NCI-H1048 (cell line): ENCODE measurements around the gene TNS1.

Experiments
- DNase-seq: peaks from one replicate; lab custom pipeline; 2025; lab: John Stamatoyannopoulos, UW

TNS1 gene

DNA sequence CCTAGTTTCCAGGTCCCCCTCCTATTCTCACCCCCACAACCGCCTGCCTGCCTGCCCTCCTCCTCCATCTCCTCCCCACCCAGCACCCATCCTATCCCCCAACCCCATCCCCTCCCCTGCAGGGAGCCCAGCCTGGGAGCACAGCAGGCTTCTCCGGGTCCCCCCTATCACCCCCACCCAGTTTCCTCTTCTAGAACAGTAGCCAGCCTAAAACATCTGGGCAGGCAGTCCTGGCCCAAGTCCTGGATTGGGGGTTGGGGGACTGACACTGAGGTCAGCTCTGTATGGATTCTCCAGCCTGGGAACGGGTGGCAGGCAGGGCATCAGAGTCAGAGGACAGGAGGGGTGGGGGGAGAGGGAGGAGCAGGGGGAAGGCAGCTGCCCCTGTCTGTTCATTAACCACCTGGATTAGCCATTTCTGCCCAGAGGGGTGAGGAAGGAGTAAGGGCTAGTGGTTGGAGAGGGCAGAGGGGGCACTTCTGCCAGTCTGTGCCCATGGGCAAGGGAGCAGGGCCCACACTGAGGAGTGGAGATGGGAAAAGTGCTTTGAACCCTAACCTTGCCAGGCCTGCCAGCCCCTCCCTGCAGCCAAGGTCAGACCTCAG lies 60.0 kb downstream of the TNS1 start:
- DNase-seq = no peak

DNA sequence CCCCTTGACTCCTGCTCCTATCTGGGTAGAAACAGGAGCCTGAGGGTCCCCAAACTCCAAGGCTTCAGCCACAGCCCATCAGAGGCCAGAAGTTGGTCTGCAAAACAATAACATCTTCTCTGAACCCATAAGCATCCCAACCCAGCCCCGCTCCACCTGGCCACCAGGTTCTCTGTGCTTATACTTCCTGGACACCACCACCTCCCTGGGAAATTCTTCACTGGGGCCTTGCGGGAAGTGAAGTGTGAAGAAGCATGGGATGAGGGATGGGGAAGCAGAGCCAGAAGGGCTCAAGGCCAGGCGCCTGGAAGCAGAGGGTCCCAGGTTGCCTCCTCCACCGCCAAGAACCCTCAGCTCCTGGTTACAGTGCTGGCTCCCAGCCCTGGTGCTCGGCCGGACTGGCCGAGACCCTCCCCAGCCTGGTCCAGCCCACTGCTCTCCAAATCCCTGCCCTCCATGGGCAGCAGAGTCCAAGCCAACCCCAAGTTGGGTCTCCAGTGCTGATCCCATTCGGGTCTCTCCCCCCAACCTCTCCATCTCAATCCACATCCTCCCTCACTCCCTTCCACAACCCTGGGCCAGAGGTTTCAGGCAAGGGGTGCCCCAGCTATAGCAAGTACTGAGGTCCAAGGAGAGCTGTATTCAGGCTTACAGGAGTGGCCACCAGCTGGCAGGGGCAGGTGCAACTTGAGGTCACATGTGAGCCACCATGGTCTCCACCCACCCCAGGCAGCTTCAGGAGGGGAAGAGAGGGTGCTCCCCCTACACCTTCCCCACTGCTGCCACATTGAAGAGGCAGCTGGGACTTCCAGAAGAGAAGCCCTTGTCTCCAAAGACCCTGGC lies 60.7 kb downstream of the TNS1 start:
- DNase-seq = no peak

DNA sequence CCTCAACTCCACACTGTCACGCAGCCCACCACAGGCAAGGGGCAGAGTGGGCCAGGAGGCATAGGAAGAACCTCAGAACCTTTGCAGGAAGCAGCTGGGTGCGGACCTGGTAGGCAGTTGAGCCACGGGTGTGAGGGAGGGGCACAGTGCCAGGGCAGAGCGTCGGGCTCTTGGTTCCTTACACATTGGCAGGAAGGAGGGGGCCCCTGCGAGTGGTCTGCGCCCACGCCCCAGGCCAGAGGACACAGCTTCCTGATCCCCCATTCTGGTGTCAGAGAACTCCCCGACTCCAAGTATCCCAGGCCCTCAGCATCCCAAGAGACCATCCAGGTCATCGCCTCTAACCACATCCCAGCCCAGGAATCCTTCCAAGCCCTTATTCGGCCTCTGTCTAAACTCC lies 61.5 kb downstream of the TNS1 start:
- DNase-seq = no peak

DNA sequence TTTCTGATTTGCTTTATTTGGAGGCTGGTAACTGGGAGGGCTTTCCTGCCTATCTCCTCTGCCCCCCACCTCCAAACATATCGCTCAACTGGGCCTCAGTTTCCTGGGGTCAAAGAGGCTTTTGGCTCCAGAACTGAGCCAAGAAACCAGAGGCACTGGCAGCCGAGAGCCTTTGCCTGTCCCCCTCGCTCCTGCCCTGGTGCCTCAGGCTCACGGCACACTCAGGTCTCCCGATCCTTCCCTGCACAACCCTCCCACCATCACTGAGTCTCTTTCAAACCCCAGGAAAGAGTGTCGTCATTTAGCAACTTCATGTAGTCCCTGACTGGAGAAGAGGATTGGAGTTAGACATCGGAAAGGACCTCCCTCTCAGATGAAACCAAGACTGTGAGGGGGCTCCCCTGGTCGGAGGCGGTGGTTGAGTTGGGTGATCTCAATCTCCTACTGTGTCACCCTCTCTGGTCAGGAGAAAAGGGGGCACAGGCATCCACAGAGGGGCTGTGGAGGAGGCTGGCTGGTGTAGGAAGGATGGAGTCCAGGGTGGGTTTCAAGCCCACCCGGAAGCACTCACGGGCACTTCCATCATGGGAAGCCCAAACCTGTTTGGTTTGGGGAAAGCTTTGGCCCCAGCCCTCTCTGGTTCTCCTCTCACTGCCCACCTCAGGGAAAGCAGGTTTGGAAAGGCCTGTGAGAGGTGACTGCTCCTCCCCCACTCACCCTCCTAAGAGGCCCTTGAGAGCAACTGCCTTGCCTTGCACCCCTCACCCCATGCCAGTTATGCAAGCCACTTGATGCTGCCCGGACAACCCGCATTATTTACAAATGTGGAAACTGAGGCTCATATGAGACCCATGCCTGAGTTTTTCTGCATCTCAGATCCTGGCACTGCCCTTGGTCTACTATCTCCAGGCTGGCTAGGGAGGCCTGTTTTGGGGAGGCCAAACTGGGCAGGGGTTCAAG lies 62.3 kb downstream of the TNS1 start:
- DNase-seq = no peak

DNA sequence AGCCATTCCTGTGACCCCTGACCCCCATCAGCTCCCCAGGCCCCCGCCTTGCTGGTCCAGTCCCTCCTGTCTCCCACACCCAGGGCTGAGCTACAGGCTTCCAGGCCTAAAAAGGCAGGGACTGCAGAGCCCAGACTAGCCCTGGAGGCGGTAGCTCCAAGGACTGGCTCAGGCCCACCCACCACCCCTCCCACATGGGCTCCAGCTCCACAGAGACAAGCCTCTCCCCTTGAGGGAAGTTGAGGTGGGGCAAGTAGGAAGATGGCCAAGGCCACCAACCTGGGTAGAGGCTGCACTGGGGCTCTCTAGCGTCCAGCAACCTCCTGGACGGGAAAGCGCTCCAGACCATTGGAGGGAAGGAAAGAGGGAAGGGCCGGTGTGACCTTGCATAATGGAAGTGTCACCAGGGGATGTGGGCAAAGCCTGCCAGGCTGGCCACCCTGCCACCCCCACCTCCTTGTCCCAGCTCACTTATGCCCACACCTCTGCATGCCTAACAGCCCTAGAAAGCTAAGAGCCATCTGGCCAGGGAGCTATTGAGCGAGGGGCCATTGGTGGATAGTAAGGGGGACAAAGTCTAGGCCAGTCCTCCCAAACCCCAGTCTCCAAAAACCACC lies 63.1 kb downstream of the TNS1 start:
- DNase-seq = no peak

DNA sequence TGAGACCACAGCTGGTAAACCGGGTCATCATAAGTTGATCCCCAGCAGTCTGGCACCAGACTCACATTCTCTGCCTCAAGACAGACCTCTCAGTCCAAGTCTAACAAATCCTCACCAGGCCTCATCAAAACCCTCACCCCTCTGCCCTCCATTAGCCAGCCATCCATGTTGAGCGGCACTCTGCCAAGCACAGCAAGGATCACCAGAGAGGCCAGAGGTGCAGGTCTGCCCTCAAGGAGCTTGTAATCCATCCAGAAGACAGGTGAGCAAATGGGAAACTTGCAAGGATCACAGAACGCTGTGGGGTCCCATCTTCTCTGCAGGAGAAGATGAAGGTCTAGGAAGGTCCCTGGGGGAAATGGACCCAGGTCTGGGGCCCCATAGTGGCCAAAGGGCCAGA lies 63.6 kb downstream of the TNS1 start:
- no peak for DNase-seq

DNA sequence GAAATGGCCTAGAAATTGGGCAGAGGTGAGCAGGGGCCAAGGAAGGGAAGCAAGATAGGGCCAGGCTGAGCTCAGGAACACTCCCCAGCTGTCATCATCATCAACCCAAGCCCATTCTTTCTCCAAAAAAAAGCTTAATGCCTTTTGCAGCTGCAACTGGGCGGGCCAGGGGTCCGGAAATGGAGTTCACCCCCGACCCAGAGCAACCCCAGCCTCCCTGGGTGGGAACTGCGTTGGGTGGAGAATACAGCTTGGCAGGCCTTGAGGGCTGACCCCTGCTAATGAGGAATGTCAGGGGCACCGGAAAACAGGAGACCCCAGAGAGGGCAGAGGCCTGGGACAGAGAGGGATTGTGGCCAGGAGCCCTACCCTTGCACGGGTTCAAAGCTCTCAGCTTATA lies 64.8 kb downstream of the TNS1 start:
- DNase-seq = no peak

DNA sequence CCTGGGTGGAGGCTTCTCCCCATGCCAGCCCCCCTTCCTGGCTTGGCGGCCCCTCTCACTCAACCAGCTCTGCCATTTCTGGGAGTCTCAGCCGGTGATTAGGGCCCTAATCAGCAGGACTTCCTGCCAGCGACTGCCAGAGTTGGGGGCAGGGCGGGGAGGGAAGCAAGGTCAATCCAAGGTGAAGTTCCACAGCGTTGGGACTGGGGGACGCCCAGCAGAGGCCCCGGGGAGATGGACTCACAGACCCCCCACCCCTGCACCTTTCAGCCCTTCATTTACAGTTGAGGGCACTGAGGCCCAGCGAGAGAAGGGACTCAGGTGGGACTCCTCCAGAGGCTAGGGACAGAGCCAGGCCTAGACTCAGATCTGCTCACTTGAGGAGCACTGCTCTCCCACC lies 65.3 kb downstream of the TNS1 start:
- DNase-seq = no peak

DNA sequence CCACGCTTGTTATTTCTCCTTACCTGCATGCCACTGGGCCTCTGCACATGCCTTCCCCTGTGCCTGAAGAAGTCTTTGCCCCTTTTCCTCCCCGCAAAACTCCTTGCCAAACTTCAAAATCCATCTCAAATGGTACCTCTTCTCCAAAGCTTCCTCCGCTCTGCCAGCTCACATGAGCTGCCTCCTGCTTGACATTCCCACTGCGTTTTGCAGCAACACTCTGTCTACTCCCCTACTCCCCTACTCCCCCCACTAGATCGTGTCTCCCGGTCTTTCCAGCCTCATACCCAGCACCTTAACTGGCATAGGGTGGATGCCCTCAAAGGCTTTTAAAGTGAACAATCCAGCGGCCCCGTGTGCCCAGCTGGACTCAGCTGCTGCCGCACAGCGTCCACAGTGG lies 65.8 kb downstream of the TNS1 start:
- DNase-seq = no peak

DNA sequence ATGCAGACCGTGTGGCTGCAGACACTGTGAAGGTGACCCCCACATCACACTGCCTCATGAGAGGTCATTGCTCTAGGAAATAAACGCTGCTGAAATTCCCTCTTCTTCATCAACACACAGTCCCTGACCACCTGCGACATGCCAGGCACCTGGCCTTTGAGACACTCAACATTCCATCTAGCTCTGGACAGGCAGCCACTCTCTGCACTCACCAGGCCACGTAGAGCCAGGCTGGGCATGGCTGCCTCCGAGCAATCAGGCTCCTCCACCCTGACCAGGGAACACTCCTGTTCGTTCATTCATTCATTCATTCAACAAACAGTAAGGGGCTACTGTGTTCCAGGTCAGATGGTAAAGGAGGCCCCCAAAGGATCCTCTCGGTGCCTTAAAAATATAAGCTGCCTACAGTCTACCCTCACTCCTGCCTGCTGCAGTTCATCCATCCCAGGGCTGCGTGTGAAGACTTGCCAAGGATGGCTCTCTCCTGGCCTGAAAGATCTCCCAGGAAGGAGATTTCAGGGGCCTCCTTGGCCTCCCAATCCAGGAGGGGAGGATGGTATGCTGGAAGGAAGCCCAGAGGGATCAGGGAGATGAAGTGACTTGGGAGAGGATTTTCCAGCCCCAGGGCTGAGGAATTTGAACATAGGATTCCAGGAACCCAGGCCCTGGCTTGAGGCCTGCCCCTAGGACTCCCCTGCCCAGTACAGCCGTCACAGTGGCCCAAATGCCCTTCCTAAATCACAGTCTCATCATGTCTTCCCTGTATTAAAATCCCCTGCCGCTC lies 66.7 kb downstream of the TNS1 start:
- DNase-seq = no peak

DNA sequence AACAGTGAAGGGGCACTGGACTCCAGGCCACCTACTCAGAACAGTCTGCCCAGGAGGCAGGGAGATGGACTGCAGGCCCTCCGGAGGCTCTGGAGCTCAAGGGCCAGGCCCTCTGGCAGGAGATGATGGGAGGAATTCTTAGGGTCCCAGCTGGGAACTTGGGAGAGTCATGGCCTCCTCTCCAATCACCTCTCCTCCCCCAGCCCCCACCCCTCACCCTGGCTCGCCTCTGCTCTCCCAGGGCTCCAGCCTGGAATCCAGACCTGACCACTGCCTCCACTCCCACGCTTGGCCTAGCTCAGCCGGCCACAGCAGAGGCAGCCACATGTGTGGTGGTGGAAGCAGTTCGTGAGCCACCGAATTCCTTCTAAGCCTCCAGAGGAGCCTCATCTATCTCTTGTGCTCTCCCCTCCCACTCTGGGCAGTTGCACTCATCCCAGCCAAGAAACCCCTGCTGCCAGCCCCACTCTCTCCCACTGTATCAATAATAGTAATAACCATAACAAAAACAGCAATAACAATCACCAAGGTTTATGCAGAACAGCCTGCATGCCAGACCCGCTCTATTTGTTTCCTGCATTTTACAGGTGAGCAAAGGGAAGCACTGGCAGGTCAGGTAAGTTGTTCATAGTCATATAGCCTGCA lies 67.4 kb downstream of the TNS1 start:
- DNase-seq = no peak

DNA sequence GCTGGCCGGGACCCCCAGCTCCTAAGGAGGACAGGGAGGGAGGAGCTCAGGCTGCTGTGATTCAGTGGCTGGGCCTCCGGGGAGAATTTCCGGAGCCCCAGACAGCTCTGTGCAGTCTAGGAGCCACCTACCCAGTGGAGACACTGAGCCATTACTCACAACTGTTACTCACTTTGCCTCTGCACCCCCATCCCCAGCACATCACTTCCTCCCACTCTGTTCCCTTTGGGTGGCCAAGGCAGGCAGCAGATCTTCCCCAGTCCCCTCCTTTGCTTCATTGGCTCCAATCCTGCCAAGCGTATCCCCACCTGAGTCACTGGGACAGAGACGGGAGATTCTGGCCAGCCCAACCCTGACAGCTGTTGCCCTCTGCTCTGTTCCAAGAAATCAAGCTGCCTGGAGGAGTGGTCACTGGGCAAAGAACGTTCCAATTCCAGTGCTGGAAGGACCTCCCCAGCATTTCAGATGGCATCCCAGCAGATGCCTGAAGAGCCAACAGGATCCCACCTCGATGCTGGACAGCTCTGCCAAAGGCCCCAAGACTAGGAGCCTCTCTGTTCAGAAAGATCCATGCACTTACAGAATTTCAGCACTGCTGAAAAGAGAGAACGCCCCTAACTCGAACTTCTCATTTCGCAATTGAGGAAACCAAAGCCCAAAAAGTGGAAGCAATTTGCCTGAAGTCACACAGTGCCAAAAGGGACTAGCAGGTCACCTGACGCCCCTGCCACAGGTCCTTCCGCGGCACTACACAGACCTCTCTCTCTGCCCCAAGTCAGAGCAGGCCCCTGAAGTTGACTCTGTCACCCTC lies 68.3 kb downstream of the TNS1 start:
- DNase-seq = no peak

DNA sequence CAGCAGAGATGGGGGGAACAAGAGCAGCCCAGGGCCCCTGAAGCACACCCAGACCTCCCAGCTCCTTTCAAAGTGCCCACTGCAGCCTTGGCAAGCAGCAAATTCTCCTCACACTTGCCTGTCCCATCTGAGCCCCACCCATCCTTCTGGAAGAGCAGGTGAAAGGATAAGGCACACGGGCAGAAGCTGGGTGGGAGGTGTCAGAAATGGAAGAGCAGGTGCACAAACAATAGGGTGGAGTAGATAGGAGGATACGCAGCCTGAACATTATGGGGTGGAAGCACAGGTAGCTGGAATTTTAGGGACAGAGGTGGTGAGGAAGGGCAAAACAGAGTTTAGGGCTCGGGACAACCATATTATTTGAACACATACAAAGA lies 69.2 kb downstream of the TNS1 start:
- DNase-seq = no peak

DNA sequence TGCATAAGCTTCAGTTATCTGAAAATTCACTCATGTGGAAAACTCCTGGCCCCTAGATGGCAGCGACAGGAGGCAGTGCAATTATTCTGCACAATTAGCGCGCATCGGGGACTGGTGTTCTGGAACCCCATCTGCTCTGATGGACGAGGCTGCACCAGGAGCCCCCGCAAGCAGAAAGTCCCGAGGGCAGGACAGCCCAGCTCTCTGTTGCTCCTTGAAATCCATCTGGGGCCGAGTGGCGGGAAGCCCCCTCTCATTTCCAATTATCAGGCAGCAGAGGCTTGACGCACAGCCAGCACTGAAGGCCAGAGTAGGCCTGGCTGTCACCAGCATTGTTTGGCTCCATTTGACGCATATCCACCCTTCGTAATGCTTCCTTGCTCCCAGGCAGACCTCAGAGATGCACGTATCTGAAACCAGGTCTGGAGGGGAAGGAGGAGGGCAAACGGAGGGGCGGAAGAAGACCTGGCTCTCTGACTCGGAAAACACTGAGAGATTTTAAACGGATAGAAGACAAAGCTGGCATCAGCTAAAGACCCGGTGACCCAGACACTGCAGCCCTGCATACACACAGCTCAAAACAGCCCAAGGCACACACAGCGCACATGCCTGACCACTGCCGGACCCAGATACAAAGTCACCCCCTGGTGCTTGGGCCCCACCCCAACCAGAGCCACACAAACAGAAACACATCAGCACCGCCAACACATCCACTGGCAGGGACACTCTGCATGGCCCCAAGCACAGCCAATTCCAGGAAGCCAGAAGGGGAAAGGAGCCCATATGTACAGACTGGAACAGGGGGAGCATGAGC lies 69.8 kb downstream of the TNS1 start:
- no peak for DNase-seq

DNA sequence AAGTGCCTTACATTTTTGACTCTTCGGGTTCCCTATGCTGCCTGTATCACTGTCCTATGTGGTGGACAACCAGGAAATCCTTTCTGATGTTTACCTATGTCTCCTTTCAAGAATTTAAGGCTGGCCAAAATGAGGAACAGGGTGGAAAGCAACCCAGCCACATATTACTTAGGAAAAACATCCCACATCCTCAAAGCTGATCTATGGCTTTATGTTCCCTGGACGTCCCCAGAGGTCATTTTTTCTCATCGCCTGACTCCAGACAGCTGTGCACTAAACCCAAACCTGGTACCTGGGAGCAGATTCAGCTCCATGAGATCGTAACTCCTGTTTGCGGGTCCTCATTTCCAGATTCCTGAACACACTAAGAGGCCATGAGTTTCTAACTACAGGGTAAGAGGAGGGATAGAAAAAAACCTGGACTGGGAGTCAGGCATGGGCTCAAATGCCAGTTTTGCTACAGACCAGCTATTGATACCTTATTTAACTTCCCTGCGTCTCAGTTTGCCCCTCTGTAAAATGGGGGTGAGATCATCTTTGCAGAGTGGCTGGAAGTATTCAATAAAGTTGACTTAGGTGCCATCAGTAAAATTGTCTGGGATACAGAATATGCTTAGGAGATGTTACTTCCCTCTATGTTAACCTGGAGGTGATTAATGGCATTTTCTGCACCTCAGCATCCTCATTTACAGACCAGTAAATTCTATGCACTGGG lies 70.8 kb downstream of the TNS1 start:
- no peak for DNase-seq

DNA sequence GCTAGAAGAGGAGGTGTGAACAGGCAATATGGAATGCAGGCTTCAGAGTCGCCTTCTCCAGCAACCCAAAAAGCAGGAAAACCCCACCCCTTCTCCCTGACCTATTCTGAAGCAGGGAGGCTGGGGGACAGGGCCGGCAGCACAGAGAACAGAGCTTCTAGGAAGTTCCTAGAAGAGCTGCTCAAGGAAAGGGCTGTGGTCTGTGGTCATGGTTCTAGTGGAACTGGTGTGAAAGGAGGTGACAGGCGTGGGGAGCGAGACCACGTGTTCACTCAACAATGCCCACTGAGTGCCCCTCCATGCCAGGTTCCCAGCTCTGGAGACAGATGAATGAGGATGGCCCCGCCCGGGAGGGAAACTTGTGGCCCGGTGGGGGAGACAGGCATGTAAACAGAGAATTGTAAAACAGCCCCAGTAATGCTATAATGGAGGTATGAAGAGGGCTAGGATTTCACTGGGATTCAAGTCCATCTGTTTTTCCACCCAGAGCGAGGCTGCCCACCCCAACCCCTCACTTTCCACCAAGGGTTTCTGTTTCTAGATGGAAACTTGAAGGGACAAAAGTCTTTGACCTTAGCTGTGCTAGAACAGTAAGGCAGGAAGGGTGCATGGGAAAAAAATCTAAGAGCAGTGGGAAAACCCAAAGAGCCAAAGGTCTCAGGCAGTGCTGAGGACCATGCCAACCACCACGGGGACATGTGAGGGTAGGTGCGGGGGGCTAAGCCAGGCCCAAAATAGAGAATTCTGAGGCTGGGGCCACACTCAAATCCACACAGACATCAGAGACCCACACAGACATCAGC lies 71.8 kb downstream of the TNS1 start:
- DNase-seq = no peak
